ENCODE data around the gene ADAT3.
A peak's percentile ranks its signal among the peaks of the same experiment; 100 is the strongest.

ADAT3 gene

DNA sequence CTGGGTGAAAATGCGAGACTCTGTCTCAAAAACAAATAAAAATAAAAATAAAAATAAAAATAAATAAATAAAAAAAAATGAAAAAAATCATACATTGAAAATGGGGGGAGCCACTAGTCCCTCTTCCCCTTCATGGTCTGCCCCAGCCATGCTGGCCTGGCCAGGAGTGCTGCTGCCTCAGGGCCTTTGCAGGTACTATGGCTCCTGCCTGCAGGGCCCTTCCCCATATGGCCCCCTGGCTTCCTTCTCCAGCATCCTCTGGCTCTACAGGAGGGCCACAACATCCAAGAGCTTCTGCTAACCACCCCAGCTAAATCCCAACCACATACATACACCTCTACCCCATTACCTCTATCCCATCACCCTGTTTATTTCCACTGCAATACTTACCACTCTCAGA, 15.3 kb upstream of the ADAT3 start:
- TF ChIP-seq, protein P1, sequence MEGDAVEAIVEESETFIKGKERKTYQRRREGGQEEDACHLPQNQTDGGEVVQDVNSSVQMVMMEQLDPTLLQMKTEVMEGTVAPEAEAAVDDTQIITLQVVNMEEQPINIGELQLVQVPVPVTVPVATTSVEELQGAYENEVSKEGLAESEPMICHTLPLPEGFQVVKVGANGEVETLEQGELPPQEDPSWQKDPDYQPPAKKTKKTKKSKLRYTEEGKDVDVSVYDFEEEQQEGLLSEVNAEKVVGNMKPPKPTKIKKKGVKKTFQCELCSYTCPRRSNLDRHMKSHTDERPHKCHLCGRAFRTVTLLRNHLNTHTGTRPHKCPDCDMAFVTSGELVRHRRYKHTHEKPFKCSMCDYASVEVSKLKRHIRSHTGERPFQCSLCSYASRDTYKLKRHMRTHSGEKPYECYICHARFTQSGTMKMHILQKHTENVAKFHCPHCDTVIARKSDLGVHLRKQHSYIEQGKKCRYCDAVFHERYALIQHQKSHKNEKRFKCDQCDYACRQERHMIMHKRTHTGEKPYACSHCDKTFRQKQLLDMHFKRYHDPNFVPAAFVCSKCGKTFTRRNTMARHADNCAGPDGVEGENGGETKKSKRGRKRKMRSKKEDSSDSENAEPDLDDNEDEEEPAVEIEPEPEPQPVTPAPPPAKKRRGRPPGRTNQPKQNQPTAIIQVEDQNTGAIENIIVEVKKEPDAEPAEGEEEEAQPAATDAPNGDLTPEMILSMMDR (IDR thresholded peaks at IDR 0.05; ENCODE audit: borderline replicate concordance, insufficient read depth, low read depth, low read length): no peak
- H3K4me3 ChIP-seq (ENCODE audit: low read depth, low read length): no peak overlapping the region

DNA sequence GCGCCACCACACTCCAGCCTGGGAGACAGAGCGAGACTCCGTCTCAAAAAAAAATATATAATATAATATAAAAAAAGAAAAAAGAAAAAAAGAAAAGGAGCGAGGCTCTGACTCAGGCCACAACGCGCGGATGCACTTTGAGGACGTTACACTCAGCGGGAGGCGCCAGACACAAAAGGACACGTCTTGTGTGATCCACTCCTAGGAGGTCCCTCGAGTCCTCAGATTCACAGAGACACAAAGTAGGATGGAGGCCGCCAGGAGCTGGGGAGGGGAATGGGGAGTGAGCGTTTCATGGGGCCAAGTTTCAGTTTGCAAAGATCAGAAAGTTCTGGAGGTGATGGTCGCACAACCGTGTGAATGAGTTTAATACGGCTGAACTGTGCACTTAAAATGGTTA, 11.4 kb upstream of the ADAT3 start:
- H3K4me3 ChIP-seq (ENCODE audit: low read depth, low read length): no peak overlapping the region
- TF ChIP-seq, protein P1 (IDR thresholded peaks at IDR 0.05; ENCODE audit: borderline replicate concordance, insufficient read depth, low read depth, low read length): no peak

DNA sequence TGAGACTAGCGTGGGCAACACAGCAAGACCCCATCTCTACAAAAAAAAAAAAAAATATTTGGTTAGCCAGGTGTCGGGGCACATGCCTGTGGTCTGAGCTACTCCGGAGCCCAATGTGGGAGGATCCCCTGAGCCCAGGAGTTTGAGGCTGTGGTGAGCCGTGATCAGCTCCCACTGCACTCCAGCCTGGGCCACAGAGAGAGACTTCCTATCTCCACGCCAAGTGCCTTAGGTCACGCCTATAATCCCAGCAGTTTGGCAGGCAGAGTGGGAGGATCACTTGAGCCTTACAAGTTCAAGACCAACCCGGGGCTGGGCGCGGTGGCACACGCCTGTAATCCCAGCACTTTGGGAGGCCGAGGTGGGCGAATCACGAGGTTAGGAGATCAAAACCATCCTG, 8.7 kb upstream of the ADAT3 start:
- TF ChIP-seq, protein P1 (IDR thresholded peaks at IDR 0.05; ENCODE audit: borderline replicate concordance, insufficient read depth, low read depth, low read length): no peak
- no peak overlapping the region for H3K4me3 ChIP-seq (ENCODE audit: low read depth, low read length)

DNA sequence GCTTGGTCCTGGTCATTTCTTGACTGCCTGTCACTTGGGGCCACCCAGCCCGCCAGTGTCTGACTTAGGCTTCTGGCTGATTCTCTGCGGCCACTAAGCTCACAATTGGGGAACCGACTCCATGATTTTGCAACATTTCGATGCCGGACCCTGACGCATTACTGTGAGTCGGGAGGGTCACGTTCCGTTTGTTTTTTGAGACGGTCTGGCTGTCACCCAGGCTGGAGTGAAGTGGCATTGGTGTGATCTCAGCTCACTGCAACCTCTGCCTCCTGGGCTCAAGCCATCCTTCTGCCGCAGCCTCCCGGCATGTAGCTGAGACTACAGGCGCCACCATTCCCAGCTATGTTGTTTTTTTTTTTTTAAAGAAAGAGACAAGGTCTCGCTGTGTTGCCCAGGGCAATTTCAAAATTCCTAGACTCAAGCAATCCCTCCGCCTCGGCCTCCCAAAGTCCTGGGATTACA, 3.2 kb upstream of the ADAT3 start:
- TF ChIP-seq, protein P1 (IDR thresholded peaks at IDR 0.05; ENCODE audit: borderline replicate concordance, insufficient read depth, low read depth, low read length): no peak
- H3K4me3 ChIP-seq (ENCODE audit: low read depth, low read length): no peak overlapping the region

DNA sequence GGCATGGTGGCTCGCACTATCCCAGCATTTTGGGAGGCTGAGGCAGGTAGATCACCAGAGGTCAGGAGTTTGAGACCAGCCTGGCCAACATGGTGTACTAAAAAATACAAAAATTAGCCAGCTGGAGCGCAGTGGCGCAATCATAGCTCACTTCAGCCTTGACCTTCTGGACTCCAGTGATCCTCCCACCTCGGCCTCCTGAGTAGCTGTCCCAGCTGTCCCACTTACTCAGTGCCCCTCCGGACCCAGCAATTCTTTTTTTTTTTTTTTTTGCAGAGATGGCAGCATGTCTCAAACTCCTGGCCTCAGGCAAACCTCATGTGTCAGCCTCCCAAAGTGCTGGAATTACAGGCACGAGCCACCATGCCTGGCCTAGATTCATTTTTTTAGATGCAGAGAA, 2.3 kb upstream of the ADAT3 start:
- TF ChIP-seq, protein P1 (IDR thresholded peaks at IDR 0.05; ENCODE audit: borderline replicate concordance, insufficient read depth, low read depth, low read length): no peak
- H3K4me3 ChIP-seq (ENCODE audit: low read depth, low read length): no peak overlapping the region

DNA sequence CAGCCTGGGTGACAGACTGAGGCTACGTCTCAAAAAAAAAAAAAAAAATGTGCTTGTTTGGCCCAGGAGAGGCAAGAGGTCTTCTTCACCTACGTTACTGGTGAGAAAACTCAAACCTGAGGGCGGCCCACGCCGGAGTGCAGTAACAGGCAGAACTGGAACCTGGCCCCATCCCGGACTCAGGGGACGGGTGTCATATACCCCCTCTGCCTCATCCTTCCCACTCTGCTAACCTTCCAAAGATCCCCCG, 414 bp upstream of the ADAT3 start:
- TF ChIP-seq, protein P1 (IDR thresholded peaks at IDR 0.05; ENCODE audit: borderline replicate concordance, insufficient read depth, low read depth, low read length): no peak
- peak overlapping the region; percentile 83 for H3K4me3 ChIP-seq (ENCODE audit: low read depth, low read length)

DNA sequence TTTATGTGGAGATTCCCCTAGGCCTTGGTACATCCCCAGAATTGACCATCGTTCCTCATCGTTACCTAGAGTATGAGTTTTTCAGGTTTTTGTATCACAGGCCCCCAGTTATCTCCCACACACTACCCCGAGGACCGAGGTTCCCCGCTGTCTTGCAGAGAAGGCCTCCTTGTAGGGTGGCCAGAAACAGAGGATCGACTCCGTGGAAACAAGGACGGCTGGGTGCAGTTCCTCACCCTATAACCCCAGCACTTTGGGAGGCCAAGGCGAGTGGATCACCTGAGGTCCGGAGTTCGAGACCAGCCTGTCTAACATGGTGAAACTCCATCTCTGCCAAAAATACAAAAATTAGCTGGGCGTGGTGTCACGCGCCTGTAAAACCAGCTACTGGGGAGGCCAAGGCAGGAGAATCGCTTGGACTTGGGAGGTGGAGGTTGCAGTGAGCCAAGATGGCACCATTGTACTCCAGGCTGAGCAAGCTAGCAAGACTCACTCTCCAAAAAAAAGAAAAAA, 720 bp downstream of the ADAT3 start:
- TF ChIP-seq, protein P1 (IDR thresholded peaks at IDR 0.05; ENCODE audit: borderline replicate concordance, insufficient read depth, low read depth, low read length): no peak
- H3K4me3 ChIP-seq (ENCODE audit: low read depth, low read length): peak overlapping the region; percentile 83
